ENCODE data around the gene ADPRHL1.

The ADPRHL1 gene

DNA sequence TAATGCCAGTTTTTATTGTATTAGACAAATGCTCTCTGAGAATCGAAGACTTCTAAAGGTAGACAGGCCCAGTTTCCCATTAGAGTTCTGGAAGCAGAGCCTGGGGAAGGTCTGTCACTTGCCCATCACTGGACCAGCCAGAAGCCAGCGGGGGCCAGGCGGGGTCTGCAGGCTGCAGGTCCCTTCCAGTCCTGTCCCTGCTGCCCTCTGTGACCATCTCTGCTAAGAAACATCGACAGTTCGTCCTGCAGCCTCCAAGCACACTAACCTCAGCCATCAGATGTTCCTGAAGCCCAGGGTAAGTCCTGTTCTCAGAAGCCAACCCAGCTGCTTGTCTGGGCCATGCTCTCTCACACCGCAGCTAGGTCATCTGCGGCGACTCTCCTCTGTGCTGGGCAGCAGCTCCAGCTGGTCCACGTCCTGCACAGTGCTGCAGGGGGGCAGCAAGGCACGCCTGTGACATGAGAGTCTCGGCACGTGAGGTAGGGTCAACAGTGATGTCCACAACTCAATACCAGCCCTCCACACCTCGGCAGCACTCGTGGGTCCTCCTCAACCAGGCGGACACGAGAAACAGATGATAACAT, 2.9 kb upstream of the ADPRHL1 start:
- TF ChIP-seq, protein P1, sequence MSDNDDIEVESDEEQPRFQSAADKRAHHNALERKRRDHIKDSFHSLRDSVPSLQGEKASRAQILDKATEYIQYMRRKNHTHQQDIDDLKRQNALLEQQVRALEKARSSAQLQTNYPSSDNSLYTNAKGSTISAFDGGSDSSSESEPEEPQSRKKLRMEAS (IDR thresholded peaks at IDR 0.05; ENCODE audit: low read depth, low read length) = no peak
- TF ChIP-seq POLR2A (IDR thresholded peaks at IDR 0.05; ENCODE audit: extremely low read depth, insufficient read length) (no peak), MYC (IDR thresholded peaks at IDR 0.05; ENCODE audit: low read depth, low read length) (no peak)
- TF ChIP-seq, protein P2, sequence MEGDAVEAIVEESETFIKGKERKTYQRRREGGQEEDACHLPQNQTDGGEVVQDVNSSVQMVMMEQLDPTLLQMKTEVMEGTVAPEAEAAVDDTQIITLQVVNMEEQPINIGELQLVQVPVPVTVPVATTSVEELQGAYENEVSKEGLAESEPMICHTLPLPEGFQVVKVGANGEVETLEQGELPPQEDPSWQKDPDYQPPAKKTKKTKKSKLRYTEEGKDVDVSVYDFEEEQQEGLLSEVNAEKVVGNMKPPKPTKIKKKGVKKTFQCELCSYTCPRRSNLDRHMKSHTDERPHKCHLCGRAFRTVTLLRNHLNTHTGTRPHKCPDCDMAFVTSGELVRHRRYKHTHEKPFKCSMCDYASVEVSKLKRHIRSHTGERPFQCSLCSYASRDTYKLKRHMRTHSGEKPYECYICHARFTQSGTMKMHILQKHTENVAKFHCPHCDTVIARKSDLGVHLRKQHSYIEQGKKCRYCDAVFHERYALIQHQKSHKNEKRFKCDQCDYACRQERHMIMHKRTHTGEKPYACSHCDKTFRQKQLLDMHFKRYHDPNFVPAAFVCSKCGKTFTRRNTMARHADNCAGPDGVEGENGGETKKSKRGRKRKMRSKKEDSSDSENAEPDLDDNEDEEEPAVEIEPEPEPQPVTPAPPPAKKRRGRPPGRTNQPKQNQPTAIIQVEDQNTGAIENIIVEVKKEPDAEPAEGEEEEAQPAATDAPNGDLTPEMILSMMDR (IDR thresholded peaks at IDR 0.05; ENCODE audit: low read depth, low read length) = no peak
- DNase-seq (ENCODE audit: low read depth) = no peak
- H3K4me3 ChIP-seq (ENCODE audit: low read depth, low read length) = no peak overlapping the region

DNA sequence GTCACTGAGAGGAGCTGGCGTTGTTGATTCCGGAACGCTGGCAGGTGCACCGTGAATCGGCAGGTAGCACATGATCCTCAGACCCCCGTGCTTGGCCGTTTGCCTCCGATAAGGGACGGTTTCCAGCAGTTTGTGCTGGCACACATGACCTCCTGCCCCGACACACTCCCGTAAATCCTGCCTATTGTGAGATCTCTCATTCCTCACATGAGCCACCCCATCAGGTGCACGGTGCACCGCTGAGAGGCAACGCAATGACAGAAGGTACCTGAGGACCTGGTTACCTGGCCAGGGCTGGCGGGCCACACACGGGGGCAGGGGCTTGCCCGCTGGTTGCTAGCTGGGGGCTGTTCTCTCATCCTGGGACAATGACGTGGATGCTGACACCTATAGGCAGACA, 2.1 kb upstream of the ADPRHL1 start:
- no peak for TF ChIP-seq MYC (IDR thresholded peaks at IDR 0.05; ENCODE audit: low read depth, low read length)
- no peak for TF ChIP-seq POLR2A (IDR thresholded peaks at IDR 0.05; ENCODE audit: extremely low read depth, insufficient read length)
- TF ChIP-seq, protein P2 (IDR thresholded peaks at IDR 0.05; ENCODE audit: low read depth, low read length) = no peak
- DNase-seq (ENCODE audit: low read depth) = no peak

DNA sequence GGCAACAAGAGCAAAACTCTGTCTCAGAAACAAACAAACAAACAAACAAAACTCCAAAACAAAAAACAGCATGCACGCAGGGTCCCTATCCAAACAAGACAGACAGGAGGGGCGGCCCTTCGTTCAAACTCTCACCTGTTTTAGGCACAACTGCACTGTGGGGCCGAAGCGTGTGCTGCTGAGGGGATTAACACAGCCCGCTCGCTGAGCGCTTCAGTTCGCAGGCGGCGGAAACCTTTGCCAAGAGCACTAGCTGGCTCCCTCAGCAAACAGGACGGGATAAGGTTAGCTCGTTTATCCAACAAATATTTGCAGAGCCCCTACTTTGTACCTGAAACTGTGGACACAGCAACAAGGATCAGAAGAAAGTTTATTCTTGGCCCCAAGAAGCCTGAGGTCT, 1.6 kb upstream of the ADPRHL1 start:
- TF ChIP-seq, protein P2 (IDR thresholded peaks at IDR 0.05; ENCODE audit: low read depth, low read length) = no peak
- TF ChIP-seq POLR2A (IDR thresholded peaks at IDR 0.05; ENCODE audit: extremely low read depth, insufficient read length) (no peak), MYC (IDR thresholded peaks at IDR 0.05; ENCODE audit: low read depth, low read length) (no peak)
- TF ChIP-seq, protein P1 (IDR thresholded peaks at IDR 0.05; ENCODE audit: low read depth, low read length) = no peak
- no peak overlapping the region for H3K4me3 ChIP-seq (ENCODE audit: low read depth, low read length)
- no peak for DNase-seq (ENCODE audit: low read depth)

More for the DNA sequence above, 2.1 kb upstream of the ADPRHL1 start:
- no peak overlapping the region for H3K4me3 ChIP-seq (ENCODE audit: low read depth, low read length)

DNA sequence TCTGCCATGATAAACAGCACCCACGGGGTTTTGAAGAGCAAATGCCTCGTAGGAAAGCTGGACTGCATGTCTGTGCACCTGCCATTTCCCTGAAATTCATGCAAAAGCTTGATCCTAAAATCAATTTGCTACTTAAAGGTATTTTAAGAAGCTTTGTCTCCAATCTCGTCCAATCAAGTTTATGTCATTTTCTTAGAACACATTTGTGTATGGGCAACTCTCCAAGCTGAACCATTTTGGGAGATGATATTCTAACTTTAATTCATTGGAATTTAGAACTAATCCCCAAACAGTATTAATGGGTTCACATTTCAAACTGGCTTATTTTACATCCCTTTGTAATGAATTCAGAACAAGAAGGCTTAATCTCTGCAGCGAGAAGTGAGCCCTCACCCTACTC, 822 bp downstream of the ADPRHL1 start:
- H3K4me3 ChIP-seq (ENCODE audit: low read depth, low read length) = no peak overlapping the region

DNA sequence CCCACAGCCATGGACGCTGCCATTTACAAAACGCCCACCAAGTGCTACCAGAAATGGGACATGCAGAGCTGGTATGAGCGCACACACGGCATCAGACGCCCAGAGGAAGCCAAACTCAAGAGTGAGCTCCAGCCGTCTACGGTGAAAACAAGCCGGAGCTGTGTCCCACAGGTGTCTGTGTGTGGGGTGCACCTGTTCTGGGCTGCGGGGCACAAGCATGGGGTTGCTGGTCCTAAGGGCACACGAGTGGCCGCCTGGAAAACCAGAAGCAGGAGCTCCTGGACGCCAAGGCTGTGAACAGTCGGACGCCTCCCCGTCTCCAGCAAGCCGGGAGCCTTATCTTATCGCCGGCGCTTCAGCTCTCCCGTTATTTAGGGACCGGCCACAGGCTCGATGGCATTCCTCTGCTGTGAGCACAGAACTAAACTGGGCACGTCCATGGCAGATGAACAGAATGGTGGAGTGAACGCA, 1.3 kb downstream of the ADPRHL1 start:
- TF ChIP-seq, protein P2 (IDR thresholded peaks at IDR 0.05; ENCODE audit: low read depth, low read length) = no peak
- TF ChIP-seq, protein P1 (IDR thresholded peaks at IDR 0.05; ENCODE audit: low read depth, low read length) = no peak
- no peak for DNase-seq (ENCODE audit: low read depth)

More for the DNA sequence above, 822 bp downstream of the ADPRHL1 start:
- TF ChIP-seq, protein P1 (IDR thresholded peaks at IDR 0.05; ENCODE audit: low read depth, low read length) = no peak
- TF ChIP-seq MYC (IDR thresholded peaks at IDR 0.05; ENCODE audit: low read depth, low read length) (no peak), POLR2A (IDR thresholded peaks at IDR 0.05; ENCODE audit: extremely low read depth, insufficient read length) (no peak)
- TF ChIP-seq, protein P2 (IDR thresholded peaks at IDR 0.05; ENCODE audit: low read depth, low read length) = no peak
- no peak for DNase-seq (ENCODE audit: low read depth)

More for the DNA sequence above, 1.3 kb downstream of the ADPRHL1 start:
- H3K4me3 ChIP-seq (ENCODE audit: low read depth, low read length) = no peak overlapping the region

All from NB4 (cell line).